Left cardiac atrium (tissue), 4 donors: ENCODE measurements around the gene NPIPB9. TPM values are rescaled to one million over a fixed set of nuclear protein-coding genes. Genes with fewer than 3 reads are reported as not detected.
"Not testable (repeated sequence)": the region's sequence is repeated elsewhere in the genome, so short reads cannot be mapped to it uniquely, and the experiment has no call there.

Experiments used
- ATAC-seq, 2 donors: fragments of 200-7000 bp; cut with Tn5 transposase; one replicate each; pipeline ENCODE4 v1.9.1; 2020; ENCODE audit warnings: mild to moderate bottlenecking in 2 of 2, moderate library complexity in 2 of 2
- DNase-seq: peaks from one replicate; pipeline ENCODE4 v3.0.0-alpha.2; 2020
- intact Hi-C, 2 donors: fragments of 100-400 bp; cut with DNase I; formaldehyde crosslinking; loops; one replicate each; pipeline versions ENCODE4 v1.14.1 to v1.15.1; 2022 to 2023
- long read RNA-seq: library from polyadenylated mRNA; unstranded; transcript quantifications from one replicate; pipeline ENCODE4 v2.0.0, GENCODE V29; 2021
- total RNA-seq, 2 donors: library from RNA; stranded (reverse); fragmentation: NEBNext Ultra II Directional; extraction: Animal tissue kit (Norgen Biotek cat#: 25700); gene quantifications; one replicate each; pipeline ENCODE4 v1.2.1, GENCODE V29; 2021
- donor health status: DM: no; HTN: yes; CAD: no.
- donor health status: DM: no; HTN: yes; CAD: no; lungs with severe emphysema.
- donor health status: DM: yes; HTN: yes; CAD: no.
- donor health status: Dilated cardiomyopathy.

Gene NPIPB9
- total RNA-seq, result under 1 TPM in 1 of 2 donors, not detected in 1; 0.35 TPM
- long read RNA-seq, result 0 reads

- DNase-seq, intact Hi-C loops, ATAC-seq: not testable (repeated sequence)
Observed at GRCh38 chr16:28751487-28751886, at the start of gene NPIPB9. NPIPB9 (plus strand) TSS chr16:28751787.

GRCh38 chr16:28704246-28704645, 47.3 kb upstream of the NPIPB9 start:
- DNase-seq, result peak; percentile 9
- intact Hi-C loops, ATAC-seq: not testable (repeated sequence)

GRCh38 chr16:28711220-28712083, 40.1 kb upstream of the NPIPB9 start, which contains the start of gene EIF3C:
EIF3C (plus strand) TSS chr16:28711464; CDS start chr16:28711687, 223 bp downstream.
- ATAC-seq, result peak; percentile 100
- DNase-seq, intact Hi-C loops: not testable (repeated sequence)

- DNase-seq, ATAC-seq, intact Hi-C loops: not testable (repeated sequence)
Observed at GRCh38 chr16:28722852-28723650, 28.5 kb upstream of the NPIPB9 start.

GRCh38 chr16:28731253-28731652, 20.3 kb upstream of the NPIPB9 start:
- intact Hi-C loops, DNase-seq: not testable (repeated sequence)
- peak in 1 of 2 donors; percentile 41 for ATAC-seq

GRCh38 chr16:28732455-28733124, 19.0 kb upstream of the NPIPB9 start:
- ATAC-seq, result peak; percentile 90
- intact Hi-C loops, DNase-seq: not testable (repeated sequence)

GRCh38 chr16:28739787-28740186, 11.8 kb upstream of the NPIPB9 start:
- intact Hi-C loops, DNase-seq: not testable (repeated sequence)
- ATAC-seq, result peak in 1 of 2 donors; percentile 29

GRCh38 chr16:28740631-28741030, 11.0 kb upstream of the NPIPB9 start:
- ATAC-seq (peak; percentile 24 to 59), DNase-seq (peak; percentile 3)
- intact Hi-C loops, result not testable (repeated sequence)

- intact Hi-C loops, DNase-seq: not testable (repeated sequence)
- peak in 1 of 2 donors; percentile 22 for ATAC-seq
Observed at GRCh38 chr16:28741295-28741694, 10.3 kb upstream of the NPIPB9 start.

- intact Hi-C loops, DNase-seq: not testable (repeated sequence)
Observed at GRCh38 chr16:28746618-28747350, 4.8 kb upstream of the NPIPB9 start.

GRCh38 chr16:28749997-28750465, 1.6 kb upstream of the NPIPB9 start:
- peak; percentile 96 to 99 for ATAC-seq
- peak; percentile 46 for DNase-seq
- intact Hi-C loops, result not testable (repeated sequence)

More at GRCh38 chr16:28746618-28747350, 4.8 kb upstream of the NPIPB9 start:
- ATAC-seq, result not testable (repeated sequence)

GRCh38 chr16:28750469-28751067, 1.0 kb upstream of the NPIPB9 start:
- DNase-seq, intact Hi-C loops: not testable (repeated sequence)
- peak; percentile 79 to 87 for ATAC-seq

GRCh38 chr16:28781697-28782096, 30.1 kb downstream of the NPIPB9 start:
- ATAC-seq, intact Hi-C loops: not testable (repeated sequence)

GRCh38 chr16:28782357-28782756, 30.8 kb downstream of the NPIPB9 start:
- ATAC-seq, intact Hi-C loops, DNase-seq: not testable (repeated sequence)

More at GRCh38 chr16:28781697-28782096, 30.1 kb downstream of the NPIPB9 start:
- DNase-seq, result not testable (repeated sequence)

- peak; percentile 94 to 98 for ATAC-seq
- DNase-seq, intact Hi-C loops: not testable (repeated sequence)
Observed at GRCh38 chr16:28802235-28803019, 50.8 kb downstream of the NPIPB9 start.

- intact Hi-C loops, DNase-seq: not testable (repeated sequence)
- ATAC-seq, result peak; percentile 28 to 65
Observed at GRCh38 chr16:28807445-28808120, 56.0 kb downstream of the NPIPB9 start.
